TTC549 (cell line): ENCODE results near the gene PIP4K2A.

Experiments
- FAIRE-seq: peaks from 2 replicates; lab custom pipeline; 2012; peaks lifted over from hg19 to GRCh38; lab: Jason Lieb, UNC

The PIP4K2A gene

DNA sequence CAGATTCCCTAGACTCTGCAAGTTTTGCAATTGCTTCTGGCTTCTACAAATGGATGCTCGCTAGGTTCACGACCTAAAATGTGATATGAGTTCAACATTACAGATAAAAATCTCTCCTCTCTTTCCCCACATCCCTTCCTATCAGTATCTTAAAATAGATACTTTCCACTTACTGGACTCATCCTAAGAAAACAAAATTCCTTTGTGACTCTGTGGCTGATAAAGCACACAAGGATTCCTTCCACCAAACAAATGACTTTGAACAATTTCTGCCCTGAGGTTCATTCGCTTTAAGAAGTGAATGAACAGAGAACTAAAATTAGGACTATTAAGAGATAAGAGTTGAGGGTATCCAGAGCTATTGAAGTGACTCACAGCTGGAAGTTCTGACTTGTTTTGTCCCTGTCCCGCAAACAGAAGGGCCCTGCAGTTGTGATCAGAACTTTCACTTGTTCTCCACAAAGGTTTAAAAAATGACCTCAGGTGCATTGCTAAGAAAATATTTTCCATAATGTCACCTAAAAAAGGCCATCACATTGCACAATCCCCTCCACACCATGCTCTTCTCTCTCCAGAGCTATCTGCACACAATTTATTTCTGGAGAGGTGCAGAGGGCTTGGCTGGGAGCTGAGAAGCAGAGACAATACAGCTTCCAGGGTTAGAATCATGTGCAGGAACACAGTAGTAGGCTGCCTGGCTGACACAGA lies 96.1 kb downstream of the PIP4K2A start:
- no peak for FAIRE-seq

- no peak for FAIRE-seq
These were observed 96.9 kb downstream of the PIP4K2A start for GRCh38 chr10:22617516-22617915.

- no peak for FAIRE-seq
These were observed 97.3 kb downstream of the PIP4K2A start for GRCh38 chr10:22617051-22617450.

DNA sequence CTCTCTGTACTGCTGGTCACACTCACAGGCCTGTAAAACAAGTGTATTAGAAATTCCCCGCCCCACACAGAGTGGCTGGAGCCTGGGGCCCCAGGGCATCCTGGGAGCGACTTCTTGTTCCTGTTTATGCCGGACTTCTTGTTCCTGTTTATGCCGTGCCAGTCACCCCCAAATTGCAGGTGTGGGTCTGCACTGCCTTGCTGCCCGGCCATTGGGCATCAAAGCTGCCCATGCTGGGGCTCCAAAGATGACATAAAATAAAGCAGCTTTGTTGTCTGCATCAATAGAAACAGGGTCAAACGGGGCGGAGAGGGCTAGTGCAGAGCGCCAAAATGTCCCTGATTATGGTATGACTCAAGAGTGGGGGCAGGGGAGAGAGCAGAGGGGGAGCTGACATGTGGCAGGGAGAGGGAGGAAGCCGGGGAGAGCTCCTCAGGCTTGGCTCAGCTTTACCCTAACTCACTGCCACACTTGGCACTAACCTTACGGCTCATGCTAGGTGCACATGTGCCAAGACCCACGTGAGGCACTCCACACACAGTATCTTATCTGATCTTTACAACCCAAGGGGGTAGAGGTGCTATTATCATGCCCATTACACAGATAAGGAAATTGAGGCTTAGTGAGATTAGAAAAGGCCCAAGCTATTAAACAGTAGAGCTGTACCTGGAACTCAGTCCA lies 98.4 kb downstream of the PIP4K2A start:
- no peak for FAIRE-seq

GRCh38 chr10:22615101-22615500 lies 99.3 kb downstream of the PIP4K2A start:
- FAIRE-seq, result no peak

- no peak for FAIRE-seq
These were observed 101.4 kb downstream of the PIP4K2A start for GRCh38 chr10:22613011-22613410.

- FAIRE-seq, result no peak
These were observed 102.1 kb downstream of the PIP4K2A start for GRCh38 chr10:22612318-22612717.

- no peak for FAIRE-seq
These were observed 102.8 kb downstream of the PIP4K2A start for GRCh38 chr10:22611425-22612115.

GRCh38 chr10:22610610-22611009 lies 103.8 kb downstream of the PIP4K2A start:
- no peak for FAIRE-seq

GRCh38 chr10:22609719-22610465 lies 104.5 kb downstream of the PIP4K2A start:
- no peak for FAIRE-seq

- no peak for FAIRE-seq
These were observed 105.1 kb downstream of the PIP4K2A start for GRCh38 chr10:22609251-22609650.

GRCh38 chr10:22607261-22607660 lies 107.1 kb downstream of the PIP4K2A start:
- FAIRE-seq, result no peak

- no peak for FAIRE-seq
These were observed 108.2 kb downstream of the PIP4K2A start for GRCh38 chr10:22606164-22606614.

- no peak for FAIRE-seq
These were observed 109.2 kb downstream of the PIP4K2A start for GRCh38 chr10:22605168-22605567.

- no peak for FAIRE-seq
These were observed 109.8 kb downstream of the PIP4K2A start for GRCh38 chr10:22604344-22605126.

DNA sequence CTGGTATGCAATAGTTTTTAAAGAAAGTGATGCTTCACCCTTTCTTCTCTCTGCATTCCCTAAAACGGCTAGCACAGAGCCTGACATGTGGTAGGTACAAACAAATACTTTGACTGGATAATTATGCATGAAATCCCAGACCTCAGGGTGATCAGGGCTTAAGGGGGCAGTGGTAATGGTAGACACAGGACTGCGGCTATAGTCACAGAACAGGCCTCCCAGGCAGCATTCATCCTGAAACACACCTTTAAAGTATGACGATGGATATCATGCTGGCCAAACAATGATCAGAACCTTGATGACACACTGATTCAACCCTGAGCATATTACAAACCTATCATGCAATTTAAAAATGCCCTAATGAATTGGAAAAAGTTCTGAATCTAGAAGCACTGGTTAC lies 110.8 kb downstream of the PIP4K2A start:
- no peak for FAIRE-seq

DNA sequence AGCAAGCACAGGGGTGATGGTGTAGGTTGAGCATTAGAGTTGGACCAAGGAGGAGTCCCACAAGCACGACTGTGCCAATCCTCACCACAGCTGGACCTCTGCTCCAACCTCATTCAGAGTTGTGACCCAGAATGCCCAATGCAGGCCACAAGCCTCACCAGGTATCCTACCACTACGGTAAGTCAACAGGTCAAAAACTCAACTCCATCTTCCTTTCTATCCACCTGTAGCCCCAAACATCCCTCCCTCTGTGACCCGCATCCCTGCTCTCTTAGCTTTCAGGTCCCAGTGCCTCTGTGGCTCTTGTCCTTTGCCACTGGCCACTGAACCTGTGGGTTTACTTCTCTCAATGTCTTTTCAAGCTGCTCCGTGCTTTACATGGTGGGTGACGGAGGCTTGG lies 112.8 kb downstream of the PIP4K2A start:
- FAIRE-seq, result no peak

DNA sequence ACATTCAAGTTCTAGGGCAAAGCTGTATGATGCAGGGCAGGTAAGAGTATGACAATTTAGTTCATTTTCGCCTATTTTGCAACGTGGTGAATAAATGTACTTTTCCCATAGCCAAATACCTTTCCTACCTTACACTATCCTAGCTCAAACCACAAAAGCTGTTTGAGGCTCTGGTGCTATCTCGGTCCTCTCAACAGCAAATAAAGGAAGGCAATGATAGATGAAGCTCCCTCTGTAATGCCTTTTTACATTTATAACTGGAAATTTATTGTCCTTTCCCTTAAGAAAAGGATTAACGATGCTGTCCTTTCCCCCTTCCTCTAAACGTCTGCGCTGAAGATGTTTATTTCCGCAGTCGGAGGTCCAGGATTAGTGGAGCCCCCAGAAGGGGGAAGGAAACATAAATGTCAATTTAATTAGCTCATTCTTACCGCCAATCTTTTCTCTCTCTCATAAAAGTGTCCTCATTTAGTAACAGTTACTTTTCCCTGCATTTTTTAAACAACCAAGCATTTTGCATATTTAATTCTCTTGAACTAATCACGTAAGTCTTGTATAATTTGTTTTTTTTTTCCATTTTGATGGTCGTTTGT lies 114.6 kb downstream of the PIP4K2A start:
- no peak for FAIRE-seq

GRCh38 chr10:22599048-22599561 lies 115.3 kb downstream of the PIP4K2A start:
- FAIRE-seq, result no peak

DNA sequence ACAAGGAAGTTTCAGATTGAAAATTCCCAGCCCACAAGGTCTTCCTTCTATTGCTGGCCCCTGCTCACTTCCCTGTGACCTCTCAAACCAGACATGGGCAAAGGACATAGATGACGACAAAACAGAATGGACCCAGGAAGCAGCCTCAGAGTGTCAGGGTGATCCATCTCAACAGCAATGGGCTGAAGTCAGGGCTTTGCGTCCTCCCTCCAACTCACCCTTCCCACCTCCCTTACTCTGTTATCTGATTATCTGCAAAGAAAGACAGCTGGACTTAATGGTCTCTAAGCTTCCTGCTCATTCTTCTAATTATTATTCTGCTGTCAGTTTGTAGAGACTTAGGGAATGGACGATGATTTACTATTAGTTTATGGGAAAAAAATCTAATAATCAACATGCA lies 115.9 kb downstream of the PIP4K2A start:
- FAIRE-seq, result no peak

GRCh38 chr10:22597138-22597537 lies 117.2 kb downstream of the PIP4K2A start:
- no peak for FAIRE-seq
